WTC11 (cell line): ENCODE measurements around the gene ZNF500. TPM values are rescaled to one million over a fixed set of nuclear protein-coding genes. Genes with fewer than 3 reads are reported as not detected.

Experiments used
- ATAC-seq: fragments of 200-7000 bp; cut with Tn5 transposase; 2 replicates; pipeline ENCODE4 v1.10.0; 2021; ENCODE audit warnings: mild to moderate bottlenecking, moderate library complexity
- CTCF ChIA-PET: fragments of 300-600 bp; sonication (Branson Sonifier 250); formaldehyde crosslinking; loops from one replicate; lab custom pipeline; 2021; ENCODE audit warnings: antibody characterized with exemption; lab: Charles Lee
- POLR2A ChIA-PET: fragments of 350-600 bp; sonication (Branson Sonifier 250); formaldehyde crosslinking; loops from one replicate; lab custom pipeline; 2021; ENCODE audit warnings: antibody characterized with exemption; lab: Charles Lee
- DNase-seq: peaks from one replicate; pipeline ENCODE4 v3.0.0; 2021; ENCODE audit warnings: low spot score
- H3K27ac Mint-ChIP-seq: 2 replicates; pipeline ENCODE4 v1.8.0; 2021; ENCODE audit warnings: mixed read lengths
- H3K27me3 Mint-ChIP-seq: 2 replicates; pipeline ENCODE4 v1.8.0; 2021; ENCODE audit warnings: low read depth, mild to moderate bottlenecking, moderate library complexity, mixed read lengths
- H3K36me3 Mint-ChIP-seq: 2 replicates; pipeline ENCODE4 v1.8.0; 2021; ENCODE audit warnings: mixed read lengths
- H3K4me1 Mint-ChIP-seq: 2 replicates; pipeline ENCODE4 v1.8.0; 2022; ENCODE audit warnings: mixed read lengths
- H3K4me3 Mint-ChIP-seq: 2 replicates; pipeline ENCODE4 v1.8.0; 2021; ENCODE audit warnings: mild to moderate bottlenecking, moderate library complexity, mixed read lengths
- H3K9me3 Mint-ChIP-seq: 2 replicates; pipeline ENCODE4 v1.8.0; 2021; ENCODE audit warnings: mixed read lengths
- AR ChIP-seq: fragments of 250-450 bp; sonication (Bioruptor Pico); IDR thresholded peaks from 2 replicates; pipeline ENCODE4 v1.9.0; 2021; ENCODE audit warnings: mild to moderate bottlenecking
- ATF1 ChIP-seq: sonication (generic); formaldehyde crosslinking; IDR thresholded peaks from 2 replicates; pipeline ENCODE4 v1.8.1; 2023; ENCODE audit warnings: mild to moderate bottlenecking, moderate library complexity, missing genetic modification reagents
- ATF6 ChIP-seq: sonication (generic); formaldehyde crosslinking; IDR thresholded peaks from 2 replicates; pipeline ENCODE4 v1.8.1; 2023; ENCODE audit warnings: mild to moderate bottlenecking, missing genetic modification reagents
- EMX1 ChIP-seq: fragments of 250-450 bp; sonication (Bioruptor Pico); IDR thresholded peaks from 2 replicates; pipeline ENCODE4 v1.8.0; 2021; ENCODE audit warnings: mild to moderate bottlenecking
- GABPB1 ChIP-seq: sonication (generic); formaldehyde crosslinking; IDR thresholded peaks from 2 replicates; pipeline ENCODE4 v1.8.1; 2023; ENCODE audit warnings: mild to moderate bottlenecking, missing genetic modification reagents
- HMGA2 ChIP-seq: fragments of 250-450 bp; sonication (Bioruptor Pico); IDR thresholded peaks from 2 replicates; pipeline ENCODE4 v1.4.0; 2021; ENCODE audit warnings: mild to moderate bottlenecking, moderate library complexity
- IRF2 ChIP-seq: sonication (generic); formaldehyde crosslinking; IDR thresholded peaks from 2 replicates; pipeline ENCODE4 v1.8.0; 2022; ENCODE audit warnings: low read depth, missing genetic modification reagents, borderline replicate concordance
- MLX ChIP-seq: sonication (generic); formaldehyde crosslinking; IDR thresholded peaks from 2 replicates; pipeline ENCODE4 v1.8.1; 2023; ENCODE audit warnings: mild to moderate bottlenecking, missing genetic modification reagents, moderate library complexity
- MYBL2 ChIP-seq: sonication (generic); formaldehyde crosslinking; IDR thresholded peaks from 2 replicates; pipeline ENCODE4 v1.8.1; 2023; ENCODE audit warnings: mild to moderate bottlenecking, moderate library complexity, missing genetic modification reagents
- NFE2L1 ChIP-seq: sonication (generic); formaldehyde crosslinking; IDR thresholded peaks from 2 replicates; pipeline ENCODE4 v1.8.1; 2023; ENCODE audit warnings: missing genetic modification reagents
- NR3C1 ChIP-seq: sonication (generic); formaldehyde crosslinking; conservative IDR thresholded peaks from 2 replicates; pipeline ENCODE4 v1.8.1; 2023; ENCODE audit warnings: low read depth, mild to moderate bottlenecking, missing genetic modification reagents
- OVOL2 ChIP-seq: fragments of 250-450 bp; sonication (Bioruptor Pico); IDR thresholded peaks from 2 replicates; pipeline ENCODE4 v1.9.0; 2021; ENCODE audit warnings: mild to moderate bottlenecking, borderline replicate concordance
- SP1 ChIP-seq: sonication (generic); formaldehyde crosslinking; conservative IDR thresholded peaks from 2 replicates; pipeline ENCODE4 v1.8.1; 2022; ENCODE audit warnings: missing genetic modification reagents
- TP53 ChIP-seq: sonication (generic); formaldehyde crosslinking; IDR thresholded peaks from 2 replicates; pipeline ENCODE4 v1.8.1; 2023; ENCODE audit warnings: mild to moderate bottlenecking, missing genetic modification reagents
- ZMAT4 ChIP-seq: fragments of 250-450 bp; sonication (Bioruptor Pico); IDR thresholded peaks from 2 replicates; pipeline ENCODE4 v1.9.0; 2021; ENCODE audit warnings: mild to moderate bottlenecking
- ZNF121 ChIP-seq: sonication (generic); formaldehyde crosslinking; IDR thresholded peaks from 2 replicates; pipeline ENCODE4 v1.8.0; 2023; ENCODE audit warnings: missing genetic modification reagents
- ZNF219 ChIP-seq: sonication (generic); formaldehyde crosslinking; IDR thresholded peaks from 2 replicates; pipeline ENCODE4 v1.8.0; 2023; ENCODE audit warnings: missing genetic modification reagents, mild to moderate bottlenecking, borderline replicate concordance
- ZNF281 ChIP-seq: sonication (generic); formaldehyde crosslinking; IDR thresholded peaks from 2 replicates; pipeline ENCODE4 v1.8.0; 2023; ENCODE audit warnings: mild to moderate bottlenecking, missing genetic modification reagents
- ZNF416 ChIP-seq: fragments of 250-450 bp; sonication (Bioruptor Pico); IDR thresholded peaks from 2 replicates; pipeline ENCODE4 v1.9.0; 2021; ENCODE audit warnings: mild to moderate bottlenecking, inconsistent platforms
- total RNA-seq: library from RNA; stranded (reverse); gene quantifications from 3 replicates; pipeline ENCODE4 v1.2.3, GENCODE V29; 2021
- TF ChIP-seq, protein P1 (sequence below): sonication (generic); formaldehyde crosslinking; IDR thresholded peaks from 2 replicates; pipeline ENCODE4 v1.8.1; 2022; ENCODE audit warnings: low read depth, mild to moderate bottlenecking, moderate library complexity, missing genetic modification reagents, borderline replicate concordance
- TF ChIP-seq, protein P2 (sequence below): sonication (generic); formaldehyde crosslinking; conservative IDR thresholded peaks from 2 replicates; pipeline ENCODE4 v1.8.1; 2022; ENCODE audit warnings: mild to moderate bottlenecking, missing genetic modification reagents
- TF ChIP-seq, protein P3 (sequence below): sonication (generic); formaldehyde crosslinking; IDR thresholded peaks from 2 replicates; pipeline ENCODE4 v1.8.0; 2023; ENCODE audit warnings: missing genetic modification reagents

The ZNF500 gene
- total RNA-seq, 1 experiment from 2014 or later: 19.9 TPM

GRCh38 chr16:4795828-4796572, 29.0 kb upstream of the ZNF500 start:
- H3K4me3 Mint-ChIP-seq: no peak overlapping the region
- ATAC-seq (no peak), DNase-seq (no peak)
- peaks cover 4% of the 10 kb centered on the region; the same call in 1 of the 2 replicates for H3K36me3 Mint-ChIP-seq
- CTCF ChIA-PET: no interaction called here
- peaks cover 7% of the 10 kb centered on the region for H3K4me1 Mint-ChIP-seq
- no peaks in the 10 kb centered on the region for H3K9me3 Mint-ChIP-seq
- no peaks in the 10 kb centered on the region for H3K27me3 Mint-ChIP-seq
- H3K27ac Mint-ChIP-seq: no peak overlapping the region
- TF ChIP-seq ATF1 (CRISPR knock-in tag) (no peak), TP53 (CRISPR knock-in tag) (no peak), ZNF121 (CRISPR knock-in tag) (no peak), GABPB1 (CRISPR knock-in tag) (no peak), EMX1 (CRISPR knock-in tag) (no peak), NR3C1 (CRISPR knock-in tag) (no peak), SP1 (no peak), IRF2 (CRISPR knock-in tag) (no peak), MYBL2 (CRISPR knock-in tag) (no peak), NFE2L1 (CRISPR knock-in tag) (no peak), HMGA2 (CRISPR knock-in tag) (no peak), ZMAT4 (CRISPR knock-in tag) (no peak), AR (CRISPR knock-in tag) (no peak), OVOL2 (CRISPR knock-in tag) (no peak)
- TF ChIP-seq, protein P1, sequence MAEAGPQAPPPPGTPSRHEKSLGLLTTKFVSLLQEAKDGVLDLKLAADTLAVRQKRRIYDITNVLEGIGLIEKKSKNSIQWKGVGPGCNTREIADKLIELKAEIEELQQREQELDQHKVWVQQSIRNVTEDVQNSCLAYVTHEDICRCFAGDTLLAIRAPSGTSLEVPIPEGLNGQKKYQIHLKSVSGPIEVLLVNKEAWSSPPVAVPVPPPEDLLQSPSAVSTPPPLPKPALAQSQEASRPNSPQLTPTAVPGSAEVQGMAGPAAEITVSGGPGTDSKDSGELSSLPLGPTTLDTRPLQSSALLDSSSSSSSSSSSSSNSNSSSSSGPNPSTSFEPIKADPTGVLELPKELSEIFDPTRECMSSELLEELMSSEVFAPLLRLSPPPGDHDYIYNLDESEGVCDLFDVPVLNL (CRISPR knock-in tag): no peak
- TF ChIP-seq, protein P2, sequence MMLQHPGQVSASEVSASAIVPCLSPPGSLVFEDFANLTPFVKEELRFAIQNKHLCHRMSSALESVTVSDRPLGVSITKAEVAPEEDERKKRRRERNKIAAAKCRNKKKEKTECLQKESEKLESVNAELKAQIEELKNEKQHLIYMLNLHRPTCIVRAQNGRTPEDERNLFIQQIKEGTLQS: no peak
- TF ChIP-seq, protein P3, sequence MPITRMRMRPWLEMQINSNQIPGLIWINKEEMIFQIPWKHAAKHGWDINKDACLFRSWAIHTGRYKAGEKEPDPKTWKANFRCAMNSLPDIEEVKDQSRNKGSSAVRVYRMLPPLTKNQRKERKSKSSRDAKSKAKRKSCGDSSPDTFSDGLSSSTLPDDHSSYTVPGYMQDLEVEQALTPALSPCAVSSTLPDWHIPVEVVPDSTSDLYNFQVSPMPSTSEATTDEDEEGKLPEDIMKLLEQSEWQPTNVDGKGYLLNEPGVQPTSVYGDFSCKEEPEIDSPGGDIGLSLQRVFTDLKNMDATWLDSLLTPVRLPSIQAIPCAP (CRISPR knock-in tag): no peak
- POLR2A ChIA-PET: interaction anchor here (0.6 to 0.7 kb wide), 3 partner anchors 8 to 45 kb away, joined by 3 to 12 read pairs (median 4); no protein-coding TSS in a partner anchor

GRCh38 chr16:4795181-4795827, 28.3 kb upstream of the ZNF500 start, which contains the start of gene SMIM22:
SMIM22 (plus strand) TSS chr16:4795369; CDS start chr16:4795735, 366 bp downstream.
- Mint-ChIP-seq H3K36me3 (peaks cover 4% of the 10 kb centered on the region; the same call in 1 of the 2 replicates), H3K27me3 (no peaks in the 10 kb centered on the region), H3K27ac (no peak within 1 kb of the TSS), H3K4me1 (no peaks in the 10 kb centered on the region; the same call in 1 of the 2 replicates), H3K9me3 (no peaks in the 10 kb centered on the region), H3K4me3 (no peak within 1 kb of the TSS)
- ChIA-PET POLR2A (interaction anchor here (0.7 kb wide), 1 partner anchor 9 kb away, joined by 3 read pairs; no protein-coding TSS in a partner anchor), CTCF (no interaction called here)
- ATAC-seq (peak; percentile 66), DNase-seq (no peak)
- TF ChIP-seq TP53 (CRISPR knock-in tag) (no peak), ZNF281 (no peak), ZNF219 (CRISPR knock-in tag) (no peak), MLX (no peak), ATF6 (CRISPR knock-in tag) (no peak), ZNF416 (CRISPR knock-in tag) (no peak)
- TF ChIP-seq, protein P3 (CRISPR knock-in tag): no peak
